ENCODE data around the gene FAM83C.

GRCh38 chr20:35312318-35312717, 20.1 kb upstream of the FAM83C start:
- TF ChIP-seq CTCF (IDR thresholded peaks at IDR 0.05) (no peak), POLR2A (IDR thresholded peaks at IDR 0.05; ENCODE audit: low read depth) (no peak)
